ENCODE results near the gene LYVE1.
"Not testable (repeated sequence)": the region's sequence is repeated elsewhere in the genome, so short reads cannot be mapped to it uniquely, and the experiment has no call there.

LYVE1 gene

GRCh38 chr11:10568486-10568941 is at the start of gene LYVE1:
Gene LYVE1 (minus strand): TSS chr11:10568665. CDS start chr11:10568532, 133 bp downstream.
- no peak for DNase-seq (ENCODE audit: low read depth, low spot score)

GRCh38 chr11:10617551-10617950 is 49.1 kb upstream of the LYVE1 start:
- DNase-seq (ENCODE audit: low read depth, low spot score): no peak

GRCh38 chr11:10611979-10612862 is 43.8 kb upstream of the LYVE1 start:
- no peak for DNase-seq (ENCODE audit: low read depth, low spot score)

GRCh38 chr11:10609636-10610035 is 41.2 kb upstream of the LYVE1 start:
- DNase-seq (ENCODE audit: low read depth, low spot score): no peak

GRCh38 chr11:10608584-10608983 is 40.1 kb upstream of the LYVE1 start:
- DNase-seq (ENCODE audit: low read depth, low spot score): no peak

GRCh38 chr11:10607462-10608132 is 39.1 kb upstream of the LYVE1 start:
- no peak for DNase-seq (ENCODE audit: low read depth, low spot score)

- DNase-seq (ENCODE audit: low read depth, low spot score): no peak
These were observed 38.2 kb upstream of the LYVE1 start for GRCh38 chr11:10606536-10607208.

- DNase-seq (ENCODE audit: low read depth, low spot score): no peak
These were observed 37.5 kb upstream of the LYVE1 start for GRCh38 chr11:10605941-10606381.

GRCh38 chr11:10604798-10605197 is 36.3 kb upstream of the LYVE1 start:
- no peak for DNase-seq (ENCODE audit: low read depth, low spot score)

GRCh38 chr11:10604340-10604748 is 35.9 kb upstream of the LYVE1 start:
- no peak for DNase-seq (ENCODE audit: low read depth, low spot score)

GRCh38 chr11:10603721-10604297 is 35.3 kb upstream of the LYVE1 start:
- DNase-seq (ENCODE audit: low read depth, low spot score): no peak

GRCh38 chr11:10602945-10603344 is 34.5 kb upstream of the LYVE1 start:
- DNase-seq (ENCODE audit: low read depth, low spot score): no peak

GRCh38 chr11:10602366-10602765 is 33.9 kb upstream of the LYVE1 start:
- DNase-seq (ENCODE audit: low read depth, low spot score): no peak

- no peak for DNase-seq (ENCODE audit: low read depth, low spot score)
These were observed 33.4 kb upstream of the LYVE1 start for GRCh38 chr11:10601837-10602236.

- DNase-seq (ENCODE audit: low read depth, low spot score): no peak
These were observed 32.2 kb upstream of the LYVE1 start for GRCh38 chr11:10600570-10601248.

- DNase-seq (ENCODE audit: low read depth, low spot score): no peak
These were observed 31.1 kb upstream of the LYVE1 start for GRCh38 chr11:10599388-10600175.

GRCh38 chr11:10598816-10599215 is 30.4 kb upstream of the LYVE1 start:
- no peak for DNase-seq (ENCODE audit: low read depth, low spot score)

- no peak for DNase-seq (ENCODE audit: low read depth, low spot score)
These were observed 29.4 kb upstream of the LYVE1 start for GRCh38 chr11:10597877-10598351.

- DNase-seq (ENCODE audit: low read depth, low spot score): not testable (repeated sequence)
These were observed 27.4 kb upstream of the LYVE1 start for GRCh38 chr11:10595840-10596239.

GRCh38 chr11:10594407-10594806 is 25.9 kb upstream of the LYVE1 start:
- DNase-seq (ENCODE audit: low read depth, low spot score): no peak

Measured in activated CD4-positive, CD25-positive, alpha-beta regulatory T cell treated with anti-CD3 and anti-CD28 coated beads, Interleukin-2, amount 50 U/mL, for 16 hours (primary cell).